Choroid plexus epithelial cell (primary cell): Measurements from ENCODE around the gene USP15.
A peak's percentile ranks its signal among the peaks of the same experiment; 100 is the strongest.

ENCODE experiments used
- DNase-seq: peaks from one replicate; pipeline ENCODE4 v3.0.0-alpha.2; 2010; ENCODE audit warnings: low read depth
- H3K4me3 ChIP-seq: 2 replicates; pipeline ENCODE4 v1.5.1; 2011; ENCODE audit warnings: low read depth, mild to moderate bottlenecking, control low read depth, low read length, moderate library complexity
- CTCF ChIP-seq: conservative IDR thresholded peaks from 2 replicates; pipeline ENCODE4 v1.5.1; 2011; ENCODE audit warnings: low read depth, mild to moderate bottlenecking, control low read depth, inconsistent platforms, low read length, moderate library complexity

Gene USP15

GRCh38 chr12:62256408-62257096 lies 3.7 kb upstream of the USP15 start:
- no peak for DNase-seq
- H3K4me3 ChIP-seq = no peak overlapping the region
- TF ChIP-seq CTCF = no peak

- H3K4me3 ChIP-seq = no peak overlapping the region
Observed at GRCh38 chr12:62258231-62258630, 2.0 kb upstream of the USP15 start.

GRCh38 chr12:62258941-62259630 lies 1.1 kb upstream of the USP15 start:
- no peak for TF ChIP-seq CTCF
- peak overlapping the region; percentile 91 for H3K4me3 ChIP-seq
- DNase-seq = no peak

More at GRCh38 chr12:62258231-62258630, 2.0 kb upstream of the USP15 start:
- no peak for TF ChIP-seq CTCF
- no peak for DNase-seq

GRCh38 chr12:62259631-62259992 lies 592 bp upstream of the USP15 start:
- peak overlapping the region; percentile 91 for H3K4me3 ChIP-seq
- no peak for TF ChIP-seq CTCF
- DNase-seq = no peak

GRCh38 chr12:62260733-62261683 lies 804 bp downstream of the USP15 start:
- peak overlapping the region; percentile 91 for H3K4me3 ChIP-seq
- TF ChIP-seq CTCF = no peak
- peak; percentile 63 for DNase-seq

- TF ChIP-seq CTCF = no peak
- no peak overlapping the region for H3K4me3 ChIP-seq
- DNase-seq = no peak
Observed at GRCh38 chr12:62261876-62262517, 1.8 kb downstream of the USP15 start.
